ENCODE results near the gene ABCD3. TPM values are rescaled to one million over a fixed set of nuclear protein-coding genes. Genes with fewer than 3 reads are reported as not detected.

The ABCD3 gene
- polyA plus RNA-seq, 3 donors = 7.8 to 24.9 (median 21.0) TPM

DNA sequence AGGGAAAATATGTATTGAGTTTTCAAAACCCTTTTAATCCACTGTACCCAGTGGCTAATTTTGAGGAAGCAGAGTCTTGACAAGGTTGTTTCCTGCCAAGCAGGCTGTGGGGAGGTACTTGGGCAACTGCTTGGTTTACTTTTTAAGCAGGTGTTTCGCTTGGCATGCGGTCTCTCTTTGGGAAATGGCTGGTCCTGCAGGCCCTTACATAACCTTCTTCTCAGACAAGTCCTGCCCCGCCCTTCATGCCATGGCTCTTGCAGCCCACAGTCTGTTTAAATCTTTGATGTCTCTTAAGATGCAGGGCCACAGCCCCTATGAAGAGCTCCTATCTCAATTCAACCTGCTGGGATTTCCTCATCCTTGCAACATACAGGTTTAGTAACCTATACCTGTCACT lies 36.0 kb upstream of the ABCD3 start:
- Histone ChIP-seq H3K27me3 (ENCODE audit: control insufficient read depth in 2 of 2, insufficient read depth in 2 of 2, low read length in 2 of 2) (no peaks in the 10 kb centered on the region), H2AFZ (ENCODE audit: insufficient read depth, low read depth, low read length, poor library complexity, severe bottlenecking) (no peak overlapping the region), H3K4me1 (ENCODE audit: control insufficient read depth in 1 of 2, insufficient read depth in 2 of 2, low read length in 2 of 2) (peaks cover 8 to 9% of the 10 kb centered on the region in 2 donors), H3K9ac (ENCODE audit: insufficient read depth, low read length, poor library complexity, severe bottlenecking) (no peak overlapping the region), H3K79me2 (ENCODE audit: insufficient read depth, low read length) (no peaks in the 10 kb centered on the region), H4K20me1 (ENCODE audit: insufficient read depth, low read length) (no peaks in the 10 kb centered on the region), H3K36me3 (replicated peaks in 1 of 2; ENCODE audit: control insufficient read depth in 1 of 2, insufficient read depth in 2 of 2, low read length in 2 of 2) (no peaks in the 10 kb centered on the region), H3K4me3 (replicated peaks in 1 of 3; ENCODE audit: low read depth in 2 of 3, low read length in 3 of 3) (no peak overlapping the region), H3K9me3 (replicated peaks in 1 of 2; ENCODE audit: control insufficient read depth in 1 of 2, insufficient read depth in 1 of 2, low read length in 2 of 2) (no peaks in the 10 kb centered on the region), H3K27ac (ENCODE audit: low read depth in 1 of 2, low read length in 2 of 2) (no peak overlapping the region), H3K4me2 (replicated peaks; ENCODE audit: extremely low read depth, low read length, poor library complexity, severe bottlenecking) (no peak overlapping the region)
- no peak for TF ChIP-seq CTCF (IDR thresholded peaks at IDR 0.05)
- Mint-ChIP-seq H3K27me3 (ENCODE audit: low read depth in 3 of 3) (peaks cover 2 to 5% (median 2%) of the 10 kb centered on the region in 3 donors), H3K27ac (no peak overlapping the region), H3K4me1 (peaks cover 10% of the 10 kb centered on the region), H3K9me3 (peaks cover 0 to 4% (median 0%) of the 10 kb centered on the region in 7 donors), H3K36me3 (no peaks in the 10 kb centered on the region), H3K4me3 (no peak overlapping the region)
- 0% methylated on average over 2 of the region's 3 CpGs for WGBS (ENCODE audit: insufficient coverage)
- intact Hi-C loops (cut with micrococcal nuclease) = no loop called here
- no peak for DNase-seq

- Histone ChIP-seq H3K4me2 (replicated peaks; ENCODE audit: extremely low read depth, low read length, poor library complexity, severe bottlenecking) (no peak overlapping the region), H3K36me3 (replicated peaks in 1 of 2; ENCODE audit: control insufficient read depth in 1 of 2, insufficient read depth in 2 of 2, low read length in 2 of 2) (no peaks in the 10 kb centered on the region), H3K4me3 (replicated peaks in 1 of 3; ENCODE audit: low read depth in 2 of 3, low read length in 3 of 3) (no peak overlapping the region), H3K4me1 (ENCODE audit: control insufficient read depth in 1 of 2, insufficient read depth in 2 of 2, low read length in 2 of 2) (peaks cover 8 to 9% of the 10 kb centered on the region in 2 donors), H2AFZ (ENCODE audit: insufficient read depth, low read depth, low read length, poor library complexity, severe bottlenecking) (no peak overlapping the region), H3K27ac (ENCODE audit: low read depth in 1 of 2, low read length in 2 of 2) (no peak overlapping the region), H3K9ac (ENCODE audit: insufficient read depth, low read length, poor library complexity, severe bottlenecking) (no peak overlapping the region), H4K20me1 (ENCODE audit: insufficient read depth, low read length) (no peaks in the 10 kb centered on the region), H3K79me2 (ENCODE audit: insufficient read depth, low read length) (no peaks in the 10 kb centered on the region), H3K9me3 (replicated peaks in 1 of 2; ENCODE audit: control insufficient read depth in 1 of 2, insufficient read depth in 1 of 2, low read length in 2 of 2) (peaks cover 0 to under 1% of the 10 kb centered on the region in 2 donors), H3K27me3 (ENCODE audit: control insufficient read depth in 2 of 2, insufficient read depth in 2 of 2, low read length in 2 of 2) (no peaks in the 10 kb centered on the region)
- TF ChIP-seq CTCF (IDR thresholded peaks at IDR 0.05) = no peak
- Mint-ChIP-seq H3K4me1 (peaks cover 10% of the 10 kb centered on the region), H3K27ac (no peak overlapping the region), H3K4me3 (no peak overlapping the region), H3K36me3 (no peaks in the 10 kb centered on the region), H3K9me3 (peaks cover 0 to under 1% (median 0%) of the 10 kb centered on the region in 7 donors), H3K27me3 (ENCODE audit: low read depth in 3 of 3) (peaks cover 2 to 5% (median 2%) of the 10 kb centered on the region in 3 donors)
- DNase-seq = no peak
- intact Hi-C loops (cut with micrococcal nuclease) = no loop called here
- 90% methylated on average over 2 of the region's 4 CpGs for WGBS (ENCODE audit: insufficient coverage)
Observed at GRCh38 chr1:94383966-94384408, 34.2 kb upstream of the ABCD3 start.
